NB4 (cell line): ENCODE measurements around the gene RER1.

ENCODE experiments used
- CTCF ChIP-seq: IDR thresholded peaks from one replicate; pipeline ENCODE4 v1.5.1; 2012; ENCODE audit warnings: low read depth, low read length
- MAX ChIP-seq: IDR thresholded peaks from 2 replicates; pipeline ENCODE4 v1.6.1; 2011; ENCODE audit warnings: low read depth, low read length
- POLR2A ChIP-seq: IDR thresholded peaks from 2 replicates; pipeline ENCODE4 v1.6.1; 2011; ENCODE audit warnings: mild to moderate bottlenecking; ENCODE audit not compliant: insufficient read length; ENCODE audit errors: extremely low read depth

DNA sequence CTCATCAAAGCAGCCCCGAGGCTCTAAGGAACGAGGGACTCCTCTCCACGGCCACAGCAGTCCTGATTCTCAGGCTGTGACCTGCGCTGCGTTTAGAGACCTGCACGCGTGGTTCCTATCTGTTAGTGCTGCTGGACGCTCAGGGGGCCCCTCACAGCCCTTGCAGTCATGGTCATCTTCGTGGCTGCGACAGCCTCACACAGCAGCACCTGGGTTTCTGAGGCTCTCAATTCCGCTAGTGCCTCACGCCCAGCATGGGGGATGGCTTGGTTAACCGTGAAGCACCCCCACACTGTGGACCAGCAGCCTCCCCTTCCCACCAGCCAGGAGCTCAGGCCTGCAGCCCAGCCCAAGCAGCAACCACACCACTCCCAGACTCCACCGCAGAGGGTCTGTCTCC lies 8.1 kb upstream of the RER1 start:
- no peak for TF ChIP-seq CTCF
- no peak for TF ChIP-seq POLR2A
- no peak for TF ChIP-seq MAX
